ENCODE measurements around the gene VPS41.

- TF ChIP-seq SUPT20H (IDR thresholded peaks at IDR 0.05; ENCODE audit: borderline replicate concordance, control insufficient read depth, low read depth, low read length): no peak
- TF ChIP-seq CTCF (IDR thresholded peaks at IDR 0.05 in 2 of 3, conservative IDR thresholded peaks at IDR 0.05 in 1 of 3; ENCODE audit: control insufficient read depth in 2 of 3, extremely low read depth in 1 of 3, insufficient read depth in 1 of 3, low read depth in 3 of 3, low read length in 3 of 3): no peak
- no peak for TF ChIP-seq HDAC2 (IDR thresholded peaks at IDR 0.05)
- TF ChIP-seq ETV6 (conservative IDR thresholded peaks at IDR 0.05 in 1 of 2, IDR thresholded peaks at IDR 0.05 in 1 of 2; ENCODE audit: borderline replicate concordance in 1 of 2, low read depth in 1 of 2): no peak
- no peak for TF ChIP-seq SMC3 (IDR thresholded peaks at IDR 0.05; ENCODE audit: borderline replicate concordance, low read length)
- TF ChIP-seq POLR2AphosphoS5 (IDR thresholded peaks at IDR 0.05; ENCODE audit: low read length): no peak
These were observed 113.4 kb downstream of the VPS41 start for GRCh38 chr7:38795593-38795992.
